K562 (cell line): ENCODE measurements around the gene HNRNPD. TPM values are rescaled to one million over a fixed set of nuclear protein-coding genes. Genes with fewer than 3 reads are reported as not detected.
A peak's percentile ranks its signal among the peaks of the same experiment; 100 is the strongest.

Source experiments
- BHLHE40 ChIP-seq: IDR thresholded peaks from 2 replicates; pipeline ENCODE4 v1.6.1; 2011; ENCODE audit warnings: low read length, improper control_type of control experiment
- CXXC5 ChIP-seq: fragments of 250-450 bp; sonication (Bioruptor Pico); IDR thresholded peaks from 2 replicates; pipeline ENCODE4 v1.8.0; 2022; ENCODE audit warnings: inconsistent platforms, mild to moderate bottlenecking, moderate library complexity
- EP400 ChIP-seq: fragments of 450-650 bp; IDR thresholded peaks from 2 replicates; pipeline ENCODE4 v1.6.1; 2017; ENCODE audit warnings: antibody characterized with exemption, mild to moderate bottlenecking, moderate library complexity
- ILK ChIP-seq: fragments of 450-650 bp; IDR thresholded peaks from 2 replicates; pipeline ENCODE4 v1.6.1; 2016; ENCODE audit warnings: missing genetic modification characterization, low read depth, mild to moderate bottlenecking, missing compliant biosample characterization, moderate library complexity, borderline replicate concordance
- MTF1 ChIP-seq: fragments of 250-450 bp; sonication (Bioruptor Pico); IDR thresholded peaks from 2 replicates; pipeline ENCODE4 v1.9.0; 2021; ENCODE audit warnings: moderate library complexity, mild to moderate bottlenecking, inconsistent platforms, borderline replicate concordance
- PRPF4 ChIP-seq: fragments of 200-400 bp; formaldehyde crosslinking; IDR thresholded peaks from one replicate; pipeline ENCODE4 v1.6.1; 2017; ENCODE audit warnings: low read length, low read depth, mild to moderate bottlenecking; ENCODE audit not compliant: insufficient read depth, poor library complexity, severe bottlenecking
- SNIP1 ChIP-seq: fragments of 450-650 bp; IDR thresholded peaks from 2 replicates; pipeline ENCODE4 v1.7.1; 2017; ENCODE audit warnings: low read depth, mild to moderate bottlenecking
- SRSF1 ChIP-seq: fragments of 200-400 bp; formaldehyde crosslinking; IDR thresholded peaks from 2 replicates; pipeline ENCODE4 v1.6.1; 2017; ENCODE audit warnings: mild to moderate bottlenecking, low read depth, low read length, moderate library complexity
- SRSF7 ChIP-seq: fragments of 200-400 bp; formaldehyde crosslinking; optimal IDR thresholded peaks from 2 replicates; pipeline ENCODE3; 2017; ENCODE audit warnings: mild to moderate bottlenecking, low read depth, low read length
- TAF9B ChIP-seq: fragments of 450-650 bp; IDR thresholded peaks from 2 replicates; pipeline ENCODE4 v1.6.1; 2018; ENCODE audit warnings: mild to moderate bottlenecking; ENCODE audit not compliant: partially characterized antibody
- TCF7L2 ChIP-seq: fragments of 150-350 bp; IDR thresholded peaks from 2 replicates; pipeline ENCODE4 v1.6.1; 2016; ENCODE audit warnings: low read depth, mild to moderate bottlenecking, low read length, moderate library complexity
- TOE1 ChIP-seq, 2 experiments: fragments of 450-650 bp in 1 of 2; sonication (generic) in 1 of 2; formaldehyde crosslinking in 1 of 2; IDR thresholded peaks; 2 replicates each; pipeline versions ENCODE4 v1.7.1 to v1.8.0; 2016 to 2022; ENCODE audit warnings: borderline replicate concordance in 2 of 2, mild to moderate bottlenecking in 2 of 2, antibody characterized with exemption in 1 of 2, inconsistent platforms in 1 of 2, low read depth in 1 of 2, missing genetic modification reagents in 1 of 2, moderate library complexity in 1 of 2
- TRIM28 ChIP-seq: fragments of 450-650 bp; IDR thresholded peaks from 2 replicates; pipeline ENCODE4 v1.6.1; 2017
- ZBTB2 ChIP-seq: fragments of 450-650 bp; IDR thresholded peaks from 2 replicates; pipeline ENCODE4 v1.6.1; 2016; ENCODE audit warnings: antibody characterized with exemption
- ZNF133 ChIP-seq: fragments of 250-450 bp; sonication (Bioruptor Pico); IDR thresholded peaks from 2 replicates; pipeline ENCODE4 v1.4.0; 2020; ENCODE audit warnings: mild to moderate bottlenecking
- ZNF165 ChIP-seq: fragments of 250-450 bp; sonication (Bioruptor Pico); IDR thresholded peaks from 2 replicates; pipeline ENCODE4 v1.4.0; 2020; ENCODE audit warnings: borderline replicate concordance
- ZNF224 ChIP-seq: sonication (generic); formaldehyde crosslinking; IDR thresholded peaks from 2 replicates; pipeline ENCODE4 v1.8.0; 2022; ENCODE audit warnings: mild to moderate bottlenecking, missing genetic modification reagents
- ZNF41 ChIP-seq: fragments of 250-450 bp; sonication (Bioruptor Pico); conservative IDR thresholded peaks from 2 replicates; pipeline ENCODE4 v1.4.0; 2020; ENCODE audit warnings: mild to moderate bottlenecking
- ZNF609 ChIP-seq: sonication (generic); formaldehyde crosslinking; IDR thresholded peaks from 2 replicates; pipeline ENCODE4 v1.8.1; 2023; ENCODE audit warnings: missing genetic modification reagents, mild to moderate bottlenecking, borderline replicate concordance
- ZNF75A ChIP-seq: fragments of 450-650 bp; formaldehyde crosslinking; IDR thresholded peaks from 2 replicates; pipeline ENCODE4 v1.4.0; 2020; ENCODE audit warnings: mild to moderate bottlenecking
- polyA plus RNA-seq, 8 experiments: library from polyadenylated mRNA; depleted of rRNA in 4 of 8; stranded (reverse) in 5 of 8; unstranded in 3 of 8; fragments of >200 nt; fragmentation: Nextera tagmentation in 2 of 8; fragmentation: Illumina TruSeq in 1 of 8; extraction: Ambion mirVana in 2 of 8; extraction: Trizol in 1 of 8; gene quantifications; 2 replicates each; pipeline versions ENCODE4 v1.2.1 to v1.2.3, GENCODE V29; 2011 to 2014; ENCODE audit warnings: inconsistent platforms in 1 of 8, missing spikeins in 1 of 8
- total RNA-seq, 7 experiments: library from RNA; depleted of rRNA in 6 of 7; stranded (reverse); fragments of >200 nt in 6 of 7; fragmentation: Illumina TruSeq in 2 of 7; extraction: Trizol in 2 of 7; gene quantifications; 2 replicates each; pipeline versions ENCODE4 v1.2.1 to v1.2.3, GENCODE V29; 2011 to 2021; ENCODE audit warnings: low replicate concordance in 1 of 7

HNRNPD gene
- total and polyA plus RNA-seq, 9 of the 15 experiments (the other 6 are each of a cell fraction or from before 2014, with no cell fraction given): 92.4 to 955 (median 160) TPM

GRCh38 chr4:82373816-82374625, at the start of gene HNRNPD (continued):
- TF ChIP-seq ZNF609 (CRISPR knock-in tag) (peak; percentile 66; the same call in 1 of the 2 replicates), ILK (tag) (no peak), MTF1 (no peak), SRSF7 (no peak), ZNF75A (no peak), PRPF4 (no peak), ZNF133 (CRISPR knock-in tag) (no peak), TCF7L2 (no peak), TOE1 (IDR thresholded peaks at IDR 0.05; ENCODE audit: borderline replicate concordance) (peak; percentile 99), TOE1 (CRISPR knock-in tag; IDR thresholded peaks at IDR 0.05; ENCODE audit: borderline replicate concordance, low read depth) (0 out of 2 replicates have a peak, but pooled peaks have one; percentile 16), ZBTB2 (no peak), ZNF165 (no peak), CXXC5 (CRISPR knock-in tag) (peak; percentile 95), BHLHE40 (peak; percentile 95), TAF9B (peak; percentile 71), ZNF41 (CRISPR knock-in tag) (0 out of 2 replicates have a peak, but pooled peaks have one; percentile 17), SRSF1 (no peak), ZNF224 (CRISPR knock-in tag) (no peak), TRIM28 (peak; percentile 35; the same call in 1 of the 2 replicates), EP400 (peak; percentile 93), SNIP1 (peak; percentile 82)
